Limb (tissue), 2 donors: ENCODE results near the gene HCK.
"Not testable (repeated sequence)": the region's sequence is repeated elsewhere in the genome, so short reads cannot be mapped to it uniquely, and the experiment has no call there.

Source experiments
- DNase-seq, 2 donors: peaks; one replicate each; pipeline ENCODE4 v3.0.0-alpha.2; 2016; ENCODE audit errors: extremely low spot score in 2 of 2

Gene HCK

GRCh38 chr20:32091888-32092346, 39.9 kb downstream of the HCK start:
- peak; percentile 61 to 83 for DNase-seq

- DNase-seq, result no peak
These were observed 46.7 kb downstream of the HCK start for GRCh38 chr20:32098786-32099185.

DNA sequence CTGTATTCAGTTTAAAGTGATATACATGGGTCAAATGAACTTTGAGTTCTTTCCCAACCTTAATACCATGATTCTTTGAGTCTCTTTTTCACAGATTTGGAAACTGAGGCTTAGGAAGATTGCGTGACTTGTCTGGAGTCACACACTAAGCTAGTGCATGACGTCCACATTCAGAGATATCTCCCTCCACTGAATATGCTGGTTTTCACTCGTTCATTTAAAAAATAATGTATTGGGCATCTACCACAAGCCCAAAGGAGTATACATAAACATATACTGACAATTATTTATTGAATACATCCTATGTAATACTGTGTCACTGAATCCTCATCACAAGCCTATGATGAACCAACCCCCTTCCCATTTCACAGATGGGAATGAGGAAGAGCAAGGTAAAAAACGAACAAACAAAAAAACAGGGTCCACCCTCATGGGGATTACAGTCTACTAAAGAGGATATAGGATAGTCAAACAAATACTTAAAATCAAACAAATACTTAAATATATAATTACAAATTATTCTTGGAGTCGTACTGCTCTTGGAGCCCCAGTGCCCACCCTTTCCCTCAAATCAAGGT, 56.9 kb downstream of the HCK start:
- DNase-seq, result no peak

GRCh38 chr20:32109392-32110172, 57.5 kb downstream of the HCK start, which contains the start of gene TM9SF4:
Gene TM9SF4 (plus strand): TSS chr20:32109714. CDS start chr20:32109741, 27 bp downstream.
- DNase-seq, result peak; percentile 95 to 98

DNA sequence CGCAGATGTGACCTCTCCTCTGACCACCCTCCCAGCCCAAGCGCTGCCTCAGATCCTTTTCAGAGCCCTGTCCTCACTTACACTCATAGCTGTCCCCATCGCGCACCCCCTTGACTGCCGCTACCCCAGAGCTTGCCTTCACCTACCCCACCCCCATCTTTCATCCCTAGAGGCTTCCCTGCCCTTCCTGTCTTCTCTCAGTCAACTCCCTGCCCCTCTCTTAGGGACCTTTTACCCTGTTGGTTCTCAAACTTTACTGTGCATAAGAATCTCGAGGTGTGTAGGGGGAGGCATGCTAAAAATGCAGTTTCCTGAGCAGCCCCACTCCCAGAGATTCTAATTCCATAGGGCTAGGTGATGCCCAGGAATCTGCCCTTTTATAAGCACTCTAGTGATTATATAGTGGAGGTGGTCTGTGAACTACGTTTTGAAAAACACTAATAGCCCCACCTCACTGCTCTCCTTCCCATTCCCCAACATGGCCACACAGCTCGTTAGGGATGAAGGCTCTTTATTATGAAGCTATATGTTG, 58.2 kb downstream of the HCK start:
- no peak for DNase-seq

DNA sequence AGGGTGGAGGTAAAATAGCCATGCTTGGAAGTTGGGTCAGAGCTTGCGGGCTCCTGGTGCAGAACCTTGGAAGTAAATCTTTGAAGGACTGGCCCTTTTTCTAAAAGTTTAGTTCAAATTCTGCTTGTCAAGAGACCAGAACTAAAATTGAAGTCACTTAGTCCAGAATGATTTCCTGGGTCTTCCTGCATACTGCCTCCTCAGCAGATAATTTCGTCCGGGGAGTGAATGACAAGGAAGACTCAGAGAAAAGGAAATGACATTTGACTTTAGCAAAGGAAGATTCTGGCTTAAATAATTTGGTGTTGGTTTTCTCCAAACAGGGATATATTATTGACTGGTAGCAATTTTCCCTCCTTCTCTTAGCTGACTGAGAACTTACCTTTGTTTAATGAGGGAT, 58.7 kb downstream of the HCK start:
- no peak for DNase-seq

DNA sequence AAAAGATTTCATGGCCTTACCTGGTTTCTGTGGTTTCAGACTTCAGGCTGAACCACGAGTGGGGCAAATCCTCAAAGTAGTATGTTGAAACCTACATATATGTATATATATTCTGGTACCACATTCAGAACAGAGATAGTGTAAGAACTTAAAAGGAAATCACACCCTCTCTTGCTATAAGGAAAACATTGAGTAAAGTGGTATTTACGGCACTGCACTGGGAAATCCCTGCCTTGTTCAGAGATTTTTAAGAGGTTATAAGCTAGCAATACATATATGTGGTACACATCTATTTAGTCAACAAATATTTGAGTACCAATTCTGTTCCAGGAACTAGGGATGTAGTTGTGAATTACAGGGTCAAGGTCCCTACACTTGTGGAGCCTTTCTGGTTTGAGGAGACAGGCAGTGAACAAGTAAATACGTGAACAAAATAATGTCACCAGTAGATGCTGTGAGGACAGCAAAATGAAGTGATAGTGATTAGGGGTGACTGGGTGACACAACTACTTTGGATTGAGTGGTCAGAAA, 59.2 kb downstream of the HCK start:
- no peak for DNase-seq

DNA sequence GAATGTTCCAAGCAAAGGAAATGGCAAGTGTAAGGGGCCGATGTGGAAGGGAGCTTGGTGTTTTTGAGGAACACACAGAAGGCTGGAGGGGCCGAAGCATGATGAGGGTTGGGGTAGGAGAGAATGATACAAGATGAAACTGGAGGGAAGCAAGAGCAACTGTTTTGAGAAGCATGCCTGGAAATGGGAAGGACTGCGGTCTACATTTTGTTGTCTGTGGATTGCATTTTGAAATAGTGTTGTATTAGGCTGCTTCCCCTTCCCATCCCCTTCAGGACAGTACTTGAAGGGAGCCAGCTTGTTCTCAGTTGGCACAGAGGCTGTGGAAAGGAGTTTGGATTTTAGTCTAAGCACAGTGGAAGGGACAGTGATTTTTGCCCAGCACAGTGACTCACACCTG, 59.7 kb downstream of the HCK start:
- no peak for DNase-seq

GRCh38 chr20:32112841-32113240, 60.8 kb downstream of the HCK start:
- no peak for DNase-seq

DNA sequence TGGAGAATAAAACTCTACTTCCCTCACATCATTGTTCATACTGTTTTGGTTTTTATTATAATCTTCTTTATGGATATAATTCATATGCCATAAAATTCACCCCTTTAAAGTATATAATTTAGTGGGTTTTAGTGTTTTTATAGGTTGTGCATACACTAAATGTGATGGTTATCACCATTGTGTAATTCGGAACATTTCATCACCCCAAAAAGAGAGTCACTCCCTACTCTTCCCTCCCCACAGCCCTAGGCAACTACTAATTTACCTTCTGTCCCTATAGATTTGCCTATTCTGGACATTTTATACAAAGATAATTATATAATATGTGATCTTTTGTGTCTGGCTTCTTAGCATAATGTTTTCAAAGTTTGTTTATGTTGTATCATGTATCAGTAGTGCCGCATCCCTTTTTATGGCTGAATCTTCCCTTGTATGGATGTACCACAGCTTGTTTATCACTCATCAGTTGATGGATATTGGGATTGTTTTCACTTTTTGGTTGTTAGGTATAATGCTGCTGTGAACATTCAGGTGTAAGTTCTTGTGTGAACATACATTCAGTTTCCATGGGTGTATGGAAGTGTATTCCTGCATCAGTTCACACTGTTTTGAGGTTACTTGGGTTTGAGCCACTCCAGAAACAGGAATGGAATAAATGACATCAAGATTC, 61.7 kb downstream of the HCK start:
- no peak for DNase-seq

DNA sequence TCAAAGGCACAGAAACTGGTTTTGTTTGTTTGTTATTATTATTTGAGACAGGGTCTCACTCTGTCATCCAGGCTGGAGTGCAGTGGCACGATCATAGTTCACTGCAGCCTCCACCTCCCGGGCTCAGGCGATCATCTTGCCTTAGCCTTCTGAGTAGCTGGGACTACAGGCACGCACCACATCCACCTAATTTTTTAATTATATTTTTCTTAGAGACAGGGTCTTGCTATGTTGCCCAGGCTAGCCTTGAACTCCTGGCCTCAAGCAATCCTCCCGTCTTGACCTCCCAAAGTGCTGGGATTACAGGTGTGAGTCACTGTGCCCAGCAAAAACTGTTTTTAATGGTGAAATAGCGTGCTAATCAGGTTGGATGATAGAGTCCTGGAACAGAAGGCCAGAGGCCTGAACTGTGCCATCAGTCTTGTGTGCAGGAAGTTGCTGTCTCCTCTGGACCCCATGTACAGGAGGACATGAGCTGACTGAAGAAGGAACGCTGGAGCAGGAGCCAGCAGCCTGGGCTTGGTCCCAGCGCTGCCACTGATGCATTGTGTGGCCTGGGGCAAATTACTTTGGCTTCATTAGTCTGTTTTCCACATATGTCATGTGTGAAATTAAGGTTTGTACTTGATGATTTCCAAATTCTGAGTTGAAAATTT, 62.4 kb downstream of the HCK start:
- no peak for DNase-seq

GRCh38 chr20:32115211-32115767, 63.2 kb downstream of the HCK start:
- no peak for DNase-seq

DNA sequence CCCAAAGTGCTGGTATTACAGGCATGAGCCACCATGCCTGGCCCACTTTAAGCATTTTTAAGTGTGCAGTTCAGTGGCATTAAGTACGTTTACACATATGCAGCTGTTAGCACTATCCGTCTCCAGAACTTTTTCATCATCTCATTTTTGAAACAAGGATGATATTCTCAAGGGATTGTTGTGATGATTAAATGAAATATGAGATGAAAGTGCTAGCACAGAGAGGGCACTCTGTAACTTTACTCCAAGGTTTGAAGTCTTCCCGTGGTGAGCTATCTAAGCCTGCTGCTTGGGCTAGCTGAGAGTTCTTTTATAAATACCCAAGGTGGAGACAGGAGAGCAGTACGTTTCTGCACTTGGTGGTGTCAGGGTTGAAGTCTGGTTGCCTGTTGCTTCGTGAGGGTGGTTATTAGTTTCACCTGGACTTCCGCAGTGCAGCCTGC, 64.1 kb downstream of the HCK start:
- DNase-seq, result no peak

- not testable (repeated sequence) for DNase-seq
These were observed 64.8 kb downstream of the HCK start for GRCh38 chr20:32116796-32117195.

DNA sequence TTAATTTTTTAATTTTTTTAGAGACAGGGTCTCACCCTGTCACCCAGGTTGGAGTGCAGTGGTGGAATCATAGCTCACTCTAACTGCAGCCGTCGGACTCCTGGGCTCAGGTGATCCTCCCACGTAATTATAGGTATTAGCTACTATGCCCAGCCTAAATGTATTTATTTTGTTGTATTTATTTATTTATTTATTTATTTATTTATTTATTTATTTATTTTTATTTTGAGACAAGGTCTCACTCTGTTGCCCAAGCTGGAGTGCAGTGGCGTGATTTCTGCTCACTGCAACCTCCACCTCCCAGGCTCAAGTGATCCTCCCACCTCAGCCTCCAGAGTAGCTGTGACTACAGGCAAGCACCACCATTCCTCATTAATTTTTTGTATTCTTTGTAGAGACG, 66.4 kb downstream of the HCK start:
- DNase-seq, result not testable (repeated sequence)

DNA sequence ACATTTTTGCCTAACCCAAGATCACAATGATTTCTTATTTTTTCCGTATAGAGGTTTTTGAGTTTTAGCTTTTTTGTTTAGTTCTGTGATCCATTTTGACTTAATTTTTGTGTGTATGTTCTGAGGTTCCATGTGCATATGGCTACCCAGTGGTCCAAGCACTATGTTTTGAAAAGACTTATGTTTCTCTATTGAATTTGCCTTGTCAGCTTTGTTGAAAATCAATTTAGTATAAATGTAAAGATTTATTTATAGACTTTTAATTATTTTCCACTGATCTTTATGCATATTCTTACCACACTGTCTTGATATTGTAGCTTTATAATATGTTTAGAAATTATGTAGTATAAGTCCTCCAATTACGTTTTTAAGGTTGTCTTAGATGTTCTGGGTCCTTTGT, 67.7 kb downstream of the HCK start:
- no peak for DNase-seq

- not testable (repeated sequence) for DNase-seq
These were observed 69.9 kb downstream of the HCK start for GRCh38 chr20:32121908-32122307.

- no peak for DNase-seq
These were observed 71.0 kb downstream of the HCK start for GRCh38 chr20:32123088-32123487.

- DNase-seq, result no peak
These were observed 72.9 kb downstream of the HCK start for GRCh38 chr20:32124916-32125454.

- DNase-seq, result no peak
These were observed 73.5 kb downstream of the HCK start for GRCh38 chr20:32125506-32125905.

DNA sequence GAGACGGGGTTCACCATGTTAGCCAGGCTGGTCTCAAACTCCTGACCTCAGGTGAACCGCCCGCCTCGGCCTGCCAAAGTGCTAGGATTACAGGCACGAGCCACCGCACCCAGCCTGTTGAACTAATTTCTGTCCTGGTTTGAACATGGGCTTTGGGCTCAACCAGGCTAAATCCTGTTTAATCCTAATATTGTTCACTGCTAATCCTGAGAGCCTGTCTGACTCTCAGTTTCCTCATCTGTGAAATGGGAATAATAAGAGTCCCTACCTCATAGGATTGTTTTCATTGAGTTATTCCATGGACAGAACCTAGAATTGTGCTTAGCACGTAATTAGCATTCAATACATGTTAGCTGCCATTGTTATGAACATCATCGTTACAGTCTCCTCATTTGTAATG, 74.9 kb downstream of the HCK start:
- DNase-seq, result no peak
